OCI-LY3 (cell line): Measurements from ENCODE around the gene OR2T35.

Experiments used
- H2AFZ ChIP-seq: fragments of 200-600, 300-600 bp; shearing (Covaris generic); 2 replicates; pipeline ENCODE4 v1.6.0; 2014; ENCODE audit warnings: antibody characterized with exemption, low read depth, low read length
- H3K27ac ChIP-seq: fragments of 200-600, 300-600 bp; sonication (generic); 2 replicates; pipeline ENCODE4 v1.5.1; 2014; ENCODE audit warnings: mild to moderate bottlenecking, low read length, moderate library complexity, mixed read lengths
- H3K27me3 ChIP-seq: fragments of 200-600, 300-600 bp; sonication (generic); 2 replicates; pipeline ENCODE4 v1.6.1; 2014; ENCODE audit warnings: low read depth, low read length, mixed read lengths
- H3K36me3 ChIP-seq: fragments of 200-600, 300-600 bp; sonication (generic); replicated peaks from 2 replicates; pipeline ENCODE3; 2014; ENCODE audit warnings: low read depth, low read length, mixed read lengths
- H3K4me1 ChIP-seq: fragments of 300-600, 200-600 bp; sonication (generic); 2 replicates; pipeline ENCODE4 v1.6.1; 2014; ENCODE audit warnings: low read length, mixed read lengths
- H3K4me2 ChIP-seq: fragments of 200-600, 300-600 bp; sonication (generic); 2 replicates; pipeline ENCODE4 v1.6.1; 2014; ENCODE audit warnings: low read length, mixed read lengths
- H3K4me3 ChIP-seq: fragments of 300-600, 200-600 bp; sonication (generic); 2 replicates; pipeline ENCODE4 v1.5.1; 2014; ENCODE audit warnings: antibody characterized with exemption, mild to moderate bottlenecking, low read length, moderate library complexity
- H3K79me2 ChIP-seq: fragments of 300-600, 200-600 bp; shearing (Covaris generic); 2 replicates; pipeline ENCODE4 v1.6.1; 2014; ENCODE audit warnings: mild to moderate bottlenecking, low read length, mixed read lengths
- H3K9ac ChIP-seq: fragments of 300-600, 200-600 bp; shearing (Covaris generic); 2 replicates; pipeline ENCODE4 v1.6.0; 2014; ENCODE audit warnings: mild to moderate bottlenecking, low read length, moderate library complexity
- H3K9me3 ChIP-seq: fragments of 200-600, 300-600 bp; shearing (Covaris generic); 2 replicates; pipeline ENCODE4 v1.6.1; 2014; ENCODE audit warnings: low read length, mixed read lengths; ENCODE audit not compliant: insufficient read depth
- H4K20me1 ChIP-seq: fragments of 200-600, 300-600 bp; sonication (generic); 2 replicates; pipeline ENCODE4 v1.6.1; 2016; ENCODE audit warnings: low read length, mixed read lengths; ENCODE audit not compliant: insufficient read depth
- EZH2phosphoT487 ChIP-seq: fragments of 200-600 bp; shearing (Covaris generic); IDR thresholded peaks from 2 replicates; pipeline ENCODE4 v1.6.1; 2018; ENCODE audit warnings: antibody characterized with exemption, mixed run types, low read depth
- TF ChIP-seq, protein P1 (sequence below): fragments of 200-600, 300-600 bp; sonication (generic); IDR thresholded peaks from 2 replicates; pipeline ENCODE4 v1.5.1; 2014; ENCODE audit warnings: antibody characterized with exemption, low read length, low read depth

OR2T35 gene

DNA sequence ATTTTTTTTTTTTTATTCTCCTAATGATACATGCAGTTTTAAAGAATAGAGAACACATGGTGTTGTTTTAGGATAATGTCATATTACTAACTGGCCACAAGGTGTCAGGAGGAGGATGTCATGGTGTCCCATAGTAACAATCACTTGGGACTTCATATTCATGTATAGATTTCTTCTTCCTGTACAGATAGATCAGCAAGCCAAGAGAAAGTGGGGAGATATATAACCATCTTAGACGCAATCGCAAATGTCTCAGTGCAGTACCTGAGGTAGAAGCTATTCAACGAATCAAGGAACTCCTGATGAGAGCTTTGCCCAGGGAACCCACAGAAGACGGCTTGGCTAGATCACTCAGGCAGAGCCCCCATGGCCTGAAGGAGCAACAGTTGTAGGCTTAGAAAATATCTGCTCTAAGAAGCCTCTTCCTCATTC, 22.5 kb downstream of the OR2T35 start:
- no peak overlapping the region for H3K27ac ChIP-seq
- TF ChIP-seq, protein P1, sequence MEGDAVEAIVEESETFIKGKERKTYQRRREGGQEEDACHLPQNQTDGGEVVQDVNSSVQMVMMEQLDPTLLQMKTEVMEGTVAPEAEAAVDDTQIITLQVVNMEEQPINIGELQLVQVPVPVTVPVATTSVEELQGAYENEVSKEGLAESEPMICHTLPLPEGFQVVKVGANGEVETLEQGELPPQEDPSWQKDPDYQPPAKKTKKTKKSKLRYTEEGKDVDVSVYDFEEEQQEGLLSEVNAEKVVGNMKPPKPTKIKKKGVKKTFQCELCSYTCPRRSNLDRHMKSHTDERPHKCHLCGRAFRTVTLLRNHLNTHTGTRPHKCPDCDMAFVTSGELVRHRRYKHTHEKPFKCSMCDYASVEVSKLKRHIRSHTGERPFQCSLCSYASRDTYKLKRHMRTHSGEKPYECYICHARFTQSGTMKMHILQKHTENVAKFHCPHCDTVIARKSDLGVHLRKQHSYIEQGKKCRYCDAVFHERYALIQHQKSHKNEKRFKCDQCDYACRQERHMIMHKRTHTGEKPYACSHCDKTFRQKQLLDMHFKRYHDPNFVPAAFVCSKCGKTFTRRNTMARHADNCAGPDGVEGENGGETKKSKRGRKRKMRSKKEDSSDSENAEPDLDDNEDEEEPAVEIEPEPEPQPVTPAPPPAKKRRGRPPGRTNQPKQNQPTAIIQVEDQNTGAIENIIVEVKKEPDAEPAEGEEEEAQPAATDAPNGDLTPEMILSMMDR: no peak
- TF ChIP-seq EZH2phosphoT487: no peak
- no peaks in the 10 kb centered on the region for H3K79me2 ChIP-seq
- no peak overlapping the region for H3K4me3 ChIP-seq
- H4K20me1 ChIP-seq: no peaks in the 10 kb centered on the region
- H3K27me3 ChIP-seq: no peaks in the 10 kb centered on the region
- H3K36me3 ChIP-seq: no peaks in the 10 kb centered on the region
- no peak overlapping the region for H3K4me2 ChIP-seq
- H3K9me3 ChIP-seq: no peaks in the 10 kb centered on the region
- no peak overlapping the region for H3K9ac ChIP-seq
- H2AFZ ChIP-seq: no peak overlapping the region
- H3K4me1 ChIP-seq: no peaks in the 10 kb centered on the region

DNA sequence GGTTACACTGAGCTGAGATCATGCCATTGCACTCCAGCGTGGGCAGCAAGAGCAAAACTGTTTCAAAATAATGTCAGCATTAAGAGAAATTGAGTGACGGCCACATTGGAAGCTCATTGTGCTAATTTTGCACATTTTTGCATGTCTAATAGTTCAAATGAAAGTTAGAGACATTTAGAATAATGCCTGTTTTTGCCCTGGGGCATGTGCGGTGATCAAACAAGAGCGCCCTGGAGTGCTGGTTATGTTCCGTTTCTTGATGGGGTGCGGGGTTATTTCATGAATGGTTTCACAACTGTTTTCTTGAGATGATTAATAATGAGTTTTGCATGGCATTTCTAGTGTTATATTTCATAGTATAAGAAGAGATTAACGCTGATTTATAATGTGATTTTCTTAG, 23.3 kb downstream of the OR2T35 start:
- no peaks in the 10 kb centered on the region for H3K4me1 ChIP-seq
- H3K79me2 ChIP-seq: no peaks in the 10 kb centered on the region
- TF ChIP-seq EZH2phosphoT487: no peak
- TF ChIP-seq, protein P1: no peak
- H3K36me3 ChIP-seq: no peaks in the 10 kb centered on the region
- H2AFZ ChIP-seq: no peak overlapping the region
- H3K27me3 ChIP-seq: no peaks in the 10 kb centered on the region
- no peak overlapping the region for H3K4me2 ChIP-seq
- no peaks in the 10 kb centered on the region for H3K9me3 ChIP-seq
- no peaks in the 10 kb centered on the region for H4K20me1 ChIP-seq
- H3K4me3 ChIP-seq: no peak overlapping the region
- H3K27ac ChIP-seq: no peak overlapping the region
- H3K9ac ChIP-seq: no peak overlapping the region

DNA sequence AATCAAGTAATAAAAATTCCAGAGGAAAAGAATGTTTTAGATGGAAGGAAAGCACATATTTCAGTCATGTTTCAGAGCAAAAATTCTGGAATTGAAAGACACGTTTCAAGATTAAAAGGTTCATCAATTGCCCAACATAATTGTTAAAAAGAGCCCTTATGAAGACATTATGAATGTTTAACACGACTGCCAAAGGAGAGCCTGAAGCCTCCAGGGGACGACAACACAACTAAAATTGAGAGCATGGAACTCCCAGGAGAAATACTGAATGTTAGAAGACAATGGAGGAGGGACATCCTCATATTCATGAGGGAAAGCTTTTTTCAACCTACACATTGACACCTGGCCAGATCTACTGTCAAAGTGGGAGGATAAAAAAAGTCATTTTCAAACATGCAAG, 26.2 kb downstream of the OR2T35 start:
- no peaks in the 10 kb centered on the region for H3K27me3 ChIP-seq
- no peak overlapping the region for H3K4me2 ChIP-seq
- H4K20me1 ChIP-seq: no peaks in the 10 kb centered on the region
- no peak overlapping the region for H3K4me3 ChIP-seq
- H3K4me1 ChIP-seq: no peaks in the 10 kb centered on the region
- H3K9me3 ChIP-seq: no peaks in the 10 kb centered on the region
- no peak for TF ChIP-seq EZH2phosphoT487
- TF ChIP-seq, protein P1: no peak
- H3K36me3 ChIP-seq: no peaks in the 10 kb centered on the region
- no peak overlapping the region for H3K27ac ChIP-seq
- H3K79me2 ChIP-seq: no peaks in the 10 kb centered on the region
- H2AFZ ChIP-seq: no peak overlapping the region
- H3K9ac ChIP-seq: no peak overlapping the region

DNA sequence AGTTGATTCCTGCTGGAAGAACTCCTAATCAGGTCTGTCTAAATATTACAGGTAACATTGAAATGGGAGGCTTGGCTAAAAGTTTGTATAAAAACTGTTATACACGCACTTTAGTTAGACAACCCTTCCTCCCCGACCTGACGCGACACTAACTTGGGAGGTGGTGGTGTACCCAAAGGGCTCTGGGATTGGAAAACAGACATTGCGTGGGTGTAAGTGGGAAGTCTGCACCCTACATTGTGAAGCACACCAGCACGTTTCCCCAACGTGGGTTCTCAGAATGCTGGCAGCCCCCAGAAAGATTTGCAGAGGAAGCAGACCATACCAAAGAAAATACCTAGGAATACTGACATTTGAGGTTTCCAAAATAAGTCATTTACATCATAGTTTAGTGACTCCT, 27.0 kb downstream of the OR2T35 start:
- H3K36me3 ChIP-seq: no peaks in the 10 kb centered on the region
- H3K9ac ChIP-seq: no peak overlapping the region
- TF ChIP-seq, protein P1: no peak
- no peak for TF ChIP-seq EZH2phosphoT487
- H4K20me1 ChIP-seq: no peaks in the 10 kb centered on the region
- no peak overlapping the region for H3K27ac ChIP-seq
- H3K4me1 ChIP-seq: no peaks in the 10 kb centered on the region
- no peaks in the 10 kb centered on the region for H3K27me3 ChIP-seq
- H3K79me2 ChIP-seq: no peaks in the 10 kb centered on the region
- no peaks in the 10 kb centered on the region for H3K9me3 ChIP-seq
- no peak overlapping the region for H2AFZ ChIP-seq
- H3K4me3 ChIP-seq: no peak overlapping the region
- H3K4me2 ChIP-seq: no peak overlapping the region
